Central memory CD4-positive, alpha-beta T cell (primary cell): ENCODE results near the gene CDH12.

Experiments
- DNase-seq: peaks from one replicate; pipeline ENCODE4 v3.0.0; 2022

CDH12 gene

DNA sequence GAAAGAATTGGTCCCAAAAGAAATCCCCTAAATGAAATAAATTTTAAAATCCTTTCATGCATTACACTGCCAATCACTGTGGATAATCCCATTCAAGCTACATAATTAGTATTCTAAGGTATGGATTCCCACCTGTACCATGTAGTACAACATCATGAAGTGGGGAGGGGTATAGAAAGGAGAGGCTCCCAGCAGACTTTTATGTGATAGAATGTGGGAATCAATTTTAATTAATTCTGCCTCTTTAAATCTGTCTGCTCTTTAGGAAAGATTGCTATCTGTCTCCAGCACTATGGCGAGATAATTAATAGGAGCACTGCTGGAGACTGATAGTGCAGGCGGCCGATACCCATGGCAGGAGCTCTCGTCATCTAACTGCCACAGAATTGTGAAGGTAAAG, 95.4 kb downstream of the CDH12 start:
- DNase-seq = no peak

DNA sequence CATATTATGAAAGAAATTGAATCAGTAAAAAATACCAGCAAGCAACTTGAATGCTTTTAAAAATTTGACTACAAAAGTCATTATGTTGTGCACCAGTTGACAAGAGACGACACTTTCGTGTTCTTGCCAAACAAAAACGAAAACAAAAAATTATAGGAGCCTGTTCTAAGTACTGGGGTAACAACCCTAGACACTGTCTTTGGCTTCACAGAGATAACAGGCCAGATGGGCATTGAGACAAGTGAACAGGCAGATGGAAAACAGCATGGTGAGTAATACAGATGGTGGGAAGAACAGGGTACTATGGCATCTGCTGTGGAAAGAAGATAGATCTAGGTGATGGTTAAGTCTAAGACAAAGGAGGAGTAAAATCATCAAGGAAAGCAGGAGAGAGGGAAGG, 99.0 kb downstream of the CDH12 start:
- DNase-seq = no peak

GRCh38 chr5:22751536-22751935, 101.6 kb downstream of the CDH12 start:
- no peak for DNase-seq

- no peak for DNase-seq
Observed at GRCh38 chr5:22736443-22737003, 116.6 kb downstream of the CDH12 start.

GRCh38 chr5:22734907-22735306, 118.2 kb downstream of the CDH12 start:
- no peak for DNase-seq

DNA sequence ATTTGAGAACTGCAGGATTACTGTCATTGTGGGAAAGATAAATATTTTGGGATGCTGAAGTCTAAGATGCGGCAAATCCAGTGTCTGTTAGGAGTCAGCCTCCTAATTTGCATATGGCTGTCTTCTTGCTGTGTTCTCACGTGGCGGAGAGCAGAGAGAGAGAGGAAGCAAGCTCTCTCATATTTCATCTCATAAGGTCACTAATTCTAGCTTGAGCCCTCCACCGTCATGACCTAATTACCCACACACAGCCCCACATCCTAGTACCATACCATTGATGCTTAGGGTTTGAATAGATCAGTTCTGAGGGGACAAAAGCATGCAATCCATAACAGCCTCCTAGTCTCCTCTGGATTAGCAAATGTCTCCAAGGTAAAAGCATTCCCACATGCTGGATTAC, 124.5 kb downstream of the CDH12 start:
- DNase-seq = no peak

DNA sequence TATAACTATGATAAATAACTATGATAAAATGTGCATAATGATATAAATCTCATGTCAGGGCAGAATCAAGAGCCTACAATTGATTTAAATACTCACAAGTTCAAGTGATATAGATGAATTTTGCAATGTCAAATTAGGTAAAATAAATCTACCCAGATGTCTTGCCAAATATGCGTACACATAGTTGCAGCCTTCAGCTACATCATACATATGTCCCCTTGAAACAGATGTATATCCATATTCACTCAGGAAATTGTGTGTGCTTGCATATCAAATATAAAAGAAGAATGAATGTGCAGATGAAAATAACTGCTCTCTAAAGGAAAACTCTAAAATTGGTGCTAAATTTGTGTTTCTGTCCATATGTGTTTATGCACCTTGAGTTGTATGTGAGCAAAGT, 130.7 kb downstream of the CDH12 start:
- DNase-seq = no peak

DNA sequence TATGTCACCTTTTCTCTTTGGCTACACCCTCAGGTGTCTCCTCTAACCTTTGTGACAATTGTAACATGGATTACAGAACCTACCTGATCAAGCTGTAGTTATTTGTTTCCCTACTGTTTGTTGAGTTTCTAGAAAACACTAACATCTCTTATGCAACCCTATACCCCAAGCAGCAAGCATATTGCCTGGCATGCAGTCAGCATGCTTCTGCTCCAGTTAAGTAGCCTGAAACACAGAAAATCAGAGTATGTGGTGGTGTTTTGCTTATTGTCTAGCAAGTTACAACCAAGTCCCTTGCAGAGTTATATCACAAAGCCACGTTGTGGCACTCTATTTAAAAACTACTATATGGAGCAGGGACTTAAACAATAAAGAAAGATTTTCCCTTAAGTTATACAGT, 131.1 kb downstream of the CDH12 start:
- no peak for DNase-seq

GRCh38 chr5:22719842-22720241, 133.3 kb downstream of the CDH12 start:
- no peak for DNase-seq

GRCh38 chr5:22710660-22711059, 142.5 kb downstream of the CDH12 start:
- DNase-seq = no peak

DNA sequence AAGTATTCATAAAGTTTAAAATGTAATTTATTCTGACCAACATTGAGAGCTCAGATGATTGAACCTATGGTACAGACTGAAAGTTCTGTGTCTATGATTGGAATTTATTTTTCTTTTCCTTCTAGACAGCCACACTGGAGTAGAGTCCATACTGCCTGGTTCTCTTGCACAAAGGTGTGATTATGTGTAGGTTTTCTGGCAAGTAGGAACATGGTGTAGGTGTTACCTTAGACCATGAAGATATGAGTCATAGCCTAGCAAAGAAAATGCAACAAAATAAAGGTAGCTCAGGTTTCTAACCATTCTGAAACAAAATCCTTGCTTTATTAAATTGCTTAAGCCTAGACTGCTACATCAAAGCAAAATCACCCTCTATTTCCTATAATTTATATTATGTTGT, 143.4 kb downstream of the CDH12 start:
- DNase-seq = no peak

- DNase-seq = no peak
Observed at GRCh38 chr5:22708770-22709328, 144.3 kb downstream of the CDH12 start.

GRCh38 chr5:22706901-22707300, 146.2 kb downstream of the CDH12 start:
- DNase-seq = no peak

DNA sequence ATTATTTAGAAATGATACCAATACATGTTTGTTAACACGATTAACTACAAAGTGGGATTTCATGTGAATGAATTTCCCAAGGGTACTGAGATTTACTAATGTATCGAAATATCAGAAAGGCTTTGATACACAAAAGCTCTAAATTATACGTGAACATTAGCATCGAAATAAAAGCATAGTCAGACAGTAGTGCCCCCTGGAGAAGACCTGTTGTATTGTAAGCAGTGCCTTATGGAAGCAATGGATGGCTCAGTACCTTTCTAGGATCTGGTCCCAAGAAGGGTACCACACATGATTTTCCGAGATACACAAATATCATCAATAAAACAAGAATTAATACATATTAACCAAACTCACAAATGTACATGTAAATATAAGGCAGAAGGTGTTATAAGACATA, 153.8 kb downstream of the CDH12 start:
- no peak for DNase-seq

DNA sequence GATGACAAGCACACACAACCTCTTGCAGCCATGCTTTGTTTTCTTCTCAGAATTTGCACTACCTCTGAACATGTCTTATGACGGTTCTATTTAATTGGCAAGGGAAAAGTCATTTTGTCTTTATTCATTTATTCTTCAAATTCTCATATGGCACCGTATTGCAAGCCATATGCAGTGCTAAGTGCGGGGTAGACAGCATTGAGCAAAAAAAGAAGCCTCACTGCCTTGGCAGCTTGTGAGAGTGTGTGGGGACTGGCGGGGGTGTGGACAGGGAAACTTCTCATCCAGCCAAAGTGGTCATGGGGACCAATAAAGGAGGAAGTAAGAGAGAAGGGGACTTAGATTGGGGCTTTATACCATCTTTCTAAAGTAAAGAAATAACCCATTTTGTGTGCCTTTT, 160.0 kb downstream of the CDH12 start:
- no peak for DNase-seq

GRCh38 chr5:22683050-22683449, 170.1 kb downstream of the CDH12 start:
- no peak for DNase-seq

DNA sequence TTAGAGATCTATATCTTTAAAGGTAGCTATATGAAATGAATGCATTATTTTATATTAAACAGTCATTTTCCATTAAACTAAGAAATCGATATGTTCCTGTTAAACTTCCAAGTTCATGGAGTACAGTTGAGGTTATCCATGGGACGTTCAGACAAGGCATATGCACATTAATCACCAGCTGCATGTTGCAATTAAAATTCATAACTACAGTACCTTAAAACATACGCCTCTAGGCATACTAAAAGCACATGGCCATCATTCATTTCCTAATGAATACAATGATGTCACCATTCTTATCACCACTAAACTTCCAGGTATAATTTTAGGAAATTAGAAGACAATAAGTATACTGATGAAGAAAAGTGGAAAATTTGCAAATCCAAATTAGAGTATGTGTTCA, 174.3 kb downstream of the CDH12 start:
- no peak for DNase-seq

GRCh38 chr5:22673131-22673530, 180.0 kb downstream of the CDH12 start:
- DNase-seq = no peak

GRCh38 chr5:22669345-22669744, 183.8 kb downstream of the CDH12 start:
- no peak for DNase-seq

GRCh38 chr5:22665801-22666200, 187.3 kb downstream of the CDH12 start:
- DNase-seq = no peak

- no peak for DNase-seq
Observed at GRCh38 chr5:22663134-22663533, 190.0 kb downstream of the CDH12 start.

- no peak for DNase-seq
Observed at GRCh38 chr5:22662391-22662790, 190.8 kb downstream of the CDH12 start.

- no peak for DNase-seq
Observed at GRCh38 chr5:22651355-22651754, 201.8 kb downstream of the CDH12 start.

DNA sequence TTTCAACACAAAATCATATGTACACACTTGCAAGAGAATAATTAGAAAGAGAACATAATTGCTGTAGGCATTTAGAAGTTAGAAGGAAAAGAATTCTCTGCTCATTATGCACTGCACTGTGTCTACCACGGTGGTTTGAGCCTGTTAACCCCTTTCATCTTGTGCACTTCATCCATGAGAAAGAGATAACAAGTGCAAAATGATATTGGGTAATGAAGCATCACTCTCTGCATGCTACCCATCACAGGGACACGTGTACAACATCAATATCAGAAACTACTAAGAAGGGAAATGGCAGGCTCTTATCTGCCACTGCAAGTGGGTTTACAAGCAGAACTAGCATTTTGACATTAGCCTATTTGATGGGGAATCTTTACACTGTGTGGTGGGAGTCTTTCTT, 202.6 kb downstream of the CDH12 start:
- DNase-seq = no peak

DNA sequence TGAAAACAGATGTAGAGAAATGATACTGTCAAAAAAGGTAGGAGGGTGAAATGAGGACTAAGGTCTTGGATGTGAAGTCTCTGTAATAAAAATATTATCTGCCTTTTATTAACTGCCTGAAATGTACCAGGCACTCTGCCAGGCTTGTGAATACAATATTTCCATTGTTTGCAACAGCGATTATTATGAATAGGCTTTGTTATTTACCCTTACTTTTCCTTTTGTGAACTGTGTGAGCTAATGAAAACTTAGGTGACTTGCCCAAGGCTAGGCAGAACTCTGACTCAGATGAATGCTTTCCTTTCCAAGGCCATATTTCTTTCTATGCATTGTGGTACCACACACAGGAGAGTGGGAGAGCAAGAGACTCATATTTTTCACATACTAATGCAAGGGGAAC, 204.1 kb downstream of the CDH12 start:
- DNase-seq = no peak
